Karpas-422 (cell line): ENCODE results near the gene ADAP1. TPM values are rescaled to one million over a fixed set of nuclear protein-coding genes. Genes with fewer than 3 reads are reported as not detected.
"Not testable (repeated sequence)": the region's sequence is repeated elsewhere in the genome, so short reads cannot be mapped to it uniquely, and the experiment has no call there.

Experiments used
- DNase-seq: peaks from one replicate; pipeline ENCODE4 v3.0.0-alpha.2; 2015
- H2AFZ ChIP-seq: fragments of 200-600 bp; sonication (generic); 2 replicates; pipeline ENCODE4 v1.6.1; 2014; ENCODE audit warnings: antibody characterized with exemption, low read length, mixed read lengths
- H3K27ac ChIP-seq: fragments of 200-600 bp; sonication (generic); 2 replicates; pipeline ENCODE4 v1.5.1; 2014; ENCODE audit warnings: mild to moderate bottlenecking, low read length, moderate library complexity
- H3K27me3 ChIP-seq: fragments of 200-600 bp; sonication (generic); 2 replicates; pipeline ENCODE4 v1.6.1; 2014; ENCODE audit warnings: low read length, mixed read lengths
- H3K36me3 ChIP-seq: fragments of 200-600 bp; sonication (generic); 2 replicates; pipeline ENCODE4 v1.6.1; 2014; ENCODE audit warnings: low read length, mixed read lengths; ENCODE audit not compliant: insufficient read depth
- H3K4me1 ChIP-seq: fragments of 200-600 bp; sonication (generic); 2 replicates; pipeline ENCODE4 v1.6.1; 2014; ENCODE audit warnings: mild to moderate bottlenecking, low read length, mixed read lengths
- H3K4me2 ChIP-seq: fragments of 200-600 bp; sonication (generic); 2 replicates; pipeline ENCODE4 v1.6.1; 2014; ENCODE audit warnings: low read length, low read depth, mild to moderate bottlenecking; ENCODE audit not compliant: poor library complexity, severe bottlenecking
- H3K4me3 ChIP-seq: fragments of 200-600 bp; sonication (generic); 2 replicates; pipeline ENCODE4 v1.5.1; 2014; ENCODE audit warnings: mild to moderate bottlenecking, antibody characterized with exemption, low read length, mixed read lengths
- H3K79me2 ChIP-seq: fragments of 200-600 bp; sonication (generic); 2 replicates; pipeline ENCODE4 v1.6.1; 2014; ENCODE audit warnings: mild to moderate bottlenecking, low read length, mixed read lengths
- H3K9ac ChIP-seq: fragments of 200-600 bp; sonication (generic); 2 replicates; pipeline ENCODE4 v1.6.0; 2014; ENCODE audit warnings: low read length
- H3K9me2 ChIP-seq: fragments of 200-600 bp; sonication (generic), shearing (Covaris generic); replicated peaks from 2 replicates; pipeline ENCODE4 v1.6.0; 2014; ENCODE audit warnings: mild to moderate bottlenecking, low read length, moderate library complexity; ENCODE audit not compliant: insufficient read depth
- H3K9me3 ChIP-seq: fragments of 300-700, 200-600 bp; sonication (generic); 2 replicates; pipeline ENCODE4 v1.6.1; 2014; ENCODE audit warnings: low read length, mixed read lengths
- H4K20me1 ChIP-seq: fragments of 200-600 bp; sonication (generic); 2 replicates; pipeline ENCODE4 v1.6.1; 2014; ENCODE audit warnings: mild to moderate bottlenecking, antibody characterized with exemption, low read length, low read depth; ENCODE audit not compliant: insufficient read depth
- total RNA-seq: library from RNA; depleted of rRNA; stranded (reverse); fragments of >200 nt; shearing (Covaris generic); gene quantifications from 2 replicates; pipeline ENCODE4 v1.2.3, GENCODE V29; 2014; ENCODE audit warnings: low replicate concordance

ADAP1 gene
- total RNA-seq, 1 experiment from 2014 or later, result not detected

DNA sequence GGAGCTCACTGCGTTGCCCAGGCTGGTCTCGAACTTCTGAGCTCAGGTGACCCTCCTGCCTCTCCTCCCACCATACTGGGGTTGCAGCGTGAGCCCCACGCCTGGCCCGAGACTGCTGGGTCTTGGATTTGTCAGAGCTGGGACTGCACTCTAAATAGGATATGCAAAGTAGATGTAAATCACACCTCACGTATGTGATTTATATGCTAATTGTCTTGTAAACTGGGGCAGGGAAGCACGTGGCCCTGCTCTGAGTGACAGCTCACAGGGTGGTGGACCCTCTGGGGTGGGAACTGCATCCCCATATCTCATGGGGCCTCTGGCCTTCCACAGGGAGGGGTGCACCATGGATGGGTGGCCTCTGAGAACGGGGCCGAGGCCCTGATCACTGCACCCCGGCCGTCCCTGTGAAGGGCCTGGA, 44.0 kb downstream of the ADAP1 start:
- H3K9ac ChIP-seq, result peak overlapping the region; percentile 47
- H3K4me1 ChIP-seq, result peaks cover 16% of the 10 kb centered on the region
- H3K4me3 ChIP-seq, result peak overlapping the region; percentile 33; the same call in 1 of the 2 replicates
- no peak overlapping the region for H2AFZ ChIP-seq
- no peaks in the 10 kb centered on the region for H3K27me3 ChIP-seq
- H3K36me3 ChIP-seq, result no peaks in the 10 kb centered on the region
- H3K27ac ChIP-seq, result no peak overlapping the region
- no peaks in the 10 kb centered on the region for H3K79me2 ChIP-seq
- peak; percentile 75 for DNase-seq
- 0 out of 2 replicates have a peak, but pooled peaks cover 7% of the 10 kb centered on the region for H4K20me1 ChIP-seq
- H3K9me3 ChIP-seq, result no peaks in the 10 kb centered on the region
- H3K4me2 ChIP-seq, result peak overlapping the region; percentile 67
- H3K9me2 ChIP-seq, result no peaks in the 10 kb centered on the region

DNA sequence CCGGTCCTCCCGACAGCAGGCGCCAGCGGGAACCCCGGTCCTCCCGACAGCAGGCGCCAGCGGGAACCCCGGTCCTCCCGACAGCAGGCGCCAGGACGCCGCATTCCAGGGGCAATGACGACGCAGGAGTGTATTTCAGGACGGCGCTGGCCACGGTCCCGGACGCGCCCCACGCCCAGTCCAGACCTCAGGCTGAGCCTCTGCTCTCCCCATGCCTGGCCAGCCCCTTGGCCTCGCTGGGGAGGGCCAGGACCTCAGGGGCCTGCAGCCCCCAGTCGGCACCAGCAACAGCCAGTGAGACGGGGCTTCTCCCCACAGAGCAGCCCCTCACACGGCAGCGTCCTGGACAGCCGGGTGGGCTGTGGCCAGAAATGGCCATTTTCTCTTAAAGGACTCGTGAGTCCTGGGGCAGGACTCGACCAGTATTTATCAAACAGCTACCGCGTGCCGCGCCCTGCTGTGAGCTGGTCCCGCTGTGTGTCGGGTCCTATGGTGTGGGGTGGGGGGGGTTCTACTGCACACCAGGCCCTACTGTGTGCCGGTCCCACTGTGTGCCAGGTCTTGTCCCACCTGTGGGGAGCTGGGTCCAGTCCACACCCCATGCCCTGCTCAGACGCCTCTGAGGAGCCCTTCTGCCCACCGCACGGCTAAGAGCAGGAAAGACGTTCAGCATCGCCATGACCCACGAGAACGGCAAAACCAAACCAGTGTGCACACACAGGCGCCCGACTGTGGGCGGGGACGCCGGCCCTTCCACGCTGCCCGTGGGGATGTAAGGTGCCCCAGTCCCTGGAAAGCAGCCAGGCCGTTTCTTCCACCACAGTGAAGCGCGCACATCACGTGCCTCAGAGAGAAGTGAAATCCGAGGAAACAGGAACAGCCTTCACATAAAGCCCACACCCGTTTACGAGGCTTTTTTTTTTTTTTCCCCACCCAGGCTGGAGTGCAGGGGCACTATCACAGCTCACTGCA, 44.8 kb downstream of the ADAP1 start:
- no peak overlapping the region for H3K27ac ChIP-seq
- peak; percentile 81 for DNase-seq
- peak overlapping the region; percentile 67 for H3K4me2 ChIP-seq
- H3K9ac ChIP-seq, result peak overlapping the region; percentile 47
- H2AFZ ChIP-seq, result no peak overlapping the region
- no peaks in the 10 kb centered on the region for H3K9me3 ChIP-seq
- no peaks in the 10 kb centered on the region for H3K79me2 ChIP-seq
- H3K4me3 ChIP-seq, result peak overlapping the region; percentile 33; the same call in 1 of the 2 replicates
- 0 out of 2 replicates have a peak, but pooled peaks cover 7% of the 10 kb centered on the region for H4K20me1 ChIP-seq
- H3K27me3 ChIP-seq, result no peaks in the 10 kb centered on the region
- peaks cover 16% of the 10 kb centered on the region for H3K4me1 ChIP-seq
- H3K36me3 ChIP-seq, result no peaks in the 10 kb centered on the region
- no peaks in the 10 kb centered on the region for H3K9me2 ChIP-seq

DNA sequence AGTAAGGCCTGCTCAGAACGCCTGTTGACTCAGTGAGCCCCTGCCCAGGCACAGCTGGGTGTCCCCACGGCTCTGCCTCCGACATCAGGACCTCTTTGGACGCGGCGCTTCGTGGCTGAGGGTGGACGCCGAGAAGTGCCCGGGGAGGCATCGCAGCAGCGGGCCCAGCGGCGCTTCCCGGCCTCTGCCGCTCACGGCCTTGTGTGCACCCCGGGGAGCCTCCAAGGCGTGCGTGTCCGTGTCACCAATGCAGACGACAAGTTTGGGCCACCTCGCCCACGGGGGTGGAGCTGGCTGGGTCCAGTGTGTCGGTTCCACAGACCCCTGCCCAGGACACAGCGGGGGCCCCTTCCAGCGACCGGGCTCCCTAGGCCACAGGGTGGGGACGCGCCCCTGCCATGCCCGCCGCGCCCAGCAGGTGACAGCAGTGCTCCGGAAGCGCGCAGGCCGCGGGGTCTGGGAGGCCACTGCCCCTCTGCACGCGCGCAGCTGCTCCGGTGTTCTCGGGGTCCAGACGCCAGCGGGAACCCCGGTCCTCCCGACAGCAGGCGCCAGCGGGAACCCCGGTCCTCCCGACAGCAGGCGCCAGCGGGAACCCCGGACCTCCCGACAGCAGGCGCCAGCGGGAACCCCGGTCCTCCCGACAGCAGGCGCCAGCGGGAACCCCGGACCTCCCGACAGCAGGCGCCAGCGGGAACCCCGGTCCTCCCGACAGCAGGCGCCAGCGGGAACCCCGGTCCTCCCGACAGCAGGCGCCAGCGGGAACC, 45.7 kb downstream of the ADAP1 start:
- H3K79me2 ChIP-seq, H2AFZ ChIP-seq, H3K9me3 ChIP-seq, H3K9me2 ChIP-seq, H4K20me1 ChIP-seq, H3K9ac ChIP-seq, H3K36me3 ChIP-seq, H3K27me3 ChIP-seq, H3K27ac ChIP-seq, H3K4me3 ChIP-seq: not testable (repeated sequence)
- H3K4me1 ChIP-seq, result peaks cover 16% of the 10 kb centered on the region
- peak overlapping the region; percentile 29 for H3K4me2 ChIP-seq
- DNase-seq, result peak; percentile 84

DNA sequence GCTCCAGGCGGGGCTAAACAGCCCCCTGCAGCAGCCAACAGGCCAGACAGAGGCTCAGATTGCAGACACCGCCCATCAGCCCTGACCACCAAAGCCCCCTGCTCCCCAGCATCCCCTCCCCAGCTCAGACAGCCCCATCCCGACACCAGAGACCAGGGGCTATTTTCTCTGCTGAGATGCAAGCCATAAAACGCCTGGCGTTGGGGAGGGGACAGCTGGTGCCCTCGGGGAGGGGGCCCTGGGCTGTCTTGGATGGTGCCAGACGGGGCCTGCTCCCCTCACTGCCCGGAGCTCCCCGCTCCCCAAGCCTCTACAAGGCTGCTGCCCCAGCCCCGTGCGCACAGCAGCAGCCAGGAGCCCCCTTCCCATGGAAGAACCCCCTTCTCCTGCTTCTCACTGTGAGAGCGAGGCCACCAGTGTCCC, 46.3 kb downstream of the ADAP1 start:
- H4K20me1 ChIP-seq, result 0 out of 2 replicates have a peak, but pooled peaks cover 7% of the 10 kb centered on the region
- H3K4me2 ChIP-seq, result no peak overlapping the region

DNA sequence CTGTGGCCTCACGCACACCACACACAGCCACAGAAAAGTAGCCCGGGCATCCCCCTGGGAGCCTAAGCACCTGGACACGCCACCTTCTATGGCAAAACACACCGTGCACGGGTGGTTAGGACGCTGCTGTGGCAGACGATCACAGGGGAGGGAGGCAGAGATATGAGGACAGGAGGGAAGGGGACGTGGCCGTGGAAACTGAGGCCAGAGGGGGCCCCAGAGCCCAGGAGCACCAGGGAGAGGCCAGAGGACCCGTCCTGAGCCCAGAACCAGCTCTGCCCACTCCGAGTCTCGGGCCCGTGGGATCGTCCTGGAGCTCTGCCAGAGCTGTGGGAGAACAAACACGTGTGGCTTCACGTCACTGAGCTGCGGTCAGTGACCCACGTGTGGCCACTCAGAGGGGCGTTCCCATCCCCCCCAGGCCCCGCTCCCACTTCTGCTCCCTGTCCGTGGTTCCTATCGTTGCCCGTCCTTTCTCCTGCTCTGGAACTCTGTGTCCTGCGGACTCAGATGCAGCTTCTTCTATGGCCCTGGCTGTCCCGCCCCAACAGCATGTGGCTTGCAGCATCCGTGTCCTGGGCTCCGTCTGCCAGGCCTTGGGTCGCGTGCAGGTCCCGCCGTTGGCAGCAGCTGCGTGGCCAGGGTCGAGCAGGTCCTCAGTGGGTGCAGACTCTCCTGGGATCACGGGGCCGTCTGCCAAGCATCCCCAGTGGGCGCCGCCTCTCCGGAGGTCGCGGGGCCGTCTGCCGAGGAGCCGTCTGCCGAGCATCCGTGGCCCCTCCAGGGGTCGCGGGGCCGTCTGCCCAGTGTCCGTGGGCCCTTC, 47.1 kb downstream of the ADAP1 start:
- Histone ChIP-seq H4K20me1 (0 out of 2 replicates have a peak, but pooled peaks cover 7% of the 10 kb centered on the region), H3K27ac (no peak overlapping the region), H2AFZ (no peak overlapping the region), H3K27me3 (no peaks in the 10 kb centered on the region), H3K9ac (no peak overlapping the region), H3K9me3 (no peaks in the 10 kb centered on the region), H3K4me2 (no peak overlapping the region), H3K79me2 (no peaks in the 10 kb centered on the region), H3K4me1 (peaks cover 16% of the 10 kb centered on the region), H3K9me2 (no peaks in the 10 kb centered on the region), H3K4me3 (no peak overlapping the region), H3K36me3 (no peaks in the 10 kb centered on the region)
- DNase-seq, result peak; percentile 74

More for the DNA sequence above, 46.3 kb downstream of the ADAP1 start:
- no peak overlapping the region for H3K4me3 ChIP-seq
- no peaks in the 10 kb centered on the region for H3K9me3 ChIP-seq
- no peak overlapping the region for H2AFZ ChIP-seq
- DNase-seq, result no peak
- no peaks in the 10 kb centered on the region for H3K36me3 ChIP-seq
- H3K27ac ChIP-seq, result no peak overlapping the region
- H3K4me1 ChIP-seq, result peaks cover 16% of the 10 kb centered on the region
- H3K9ac ChIP-seq, result no peak overlapping the region
- H3K27me3 ChIP-seq, result no peaks in the 10 kb centered on the region
- no peaks in the 10 kb centered on the region for H3K9me2 ChIP-seq
- H3K79me2 ChIP-seq, result no peaks in the 10 kb centered on the region

DNA sequence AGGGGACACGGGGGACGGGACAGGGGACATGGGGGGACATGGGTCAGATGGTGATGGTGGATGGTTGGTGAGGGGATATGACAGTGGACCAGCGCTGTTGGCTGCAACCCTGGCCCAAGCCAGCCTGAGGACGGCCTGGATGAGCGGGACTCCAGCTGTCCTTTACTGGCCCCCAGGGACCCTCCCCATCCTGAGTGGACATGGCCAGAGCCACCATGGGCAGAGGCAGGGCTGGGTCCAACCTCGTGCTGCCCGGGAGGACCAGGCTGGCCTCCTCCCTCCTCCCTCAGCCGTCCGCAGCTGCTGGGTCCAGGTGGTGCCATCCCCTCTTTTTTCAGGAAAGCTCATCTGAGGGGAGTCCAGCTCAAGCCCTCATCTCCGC, 47.7 kb downstream of the ADAP1 start:
- Histone ChIP-seq H2AFZ (no peak overlapping the region), H3K4me2 (no peak overlapping the region), H3K9me3 (no peaks in the 10 kb centered on the region), H3K4me3 (no peak overlapping the region), H3K27ac (no peak overlapping the region), H3K9ac (no peak overlapping the region), H3K4me1 (peaks cover 16% of the 10 kb centered on the region), H3K36me3 (no peaks in the 10 kb centered on the region), H4K20me1 (0 out of 2 replicates have a peak, but pooled peaks cover 7% of the 10 kb centered on the region), H3K27me3 (no peaks in the 10 kb centered on the region), H3K79me2 (no peaks in the 10 kb centered on the region), H3K9me2 (no peaks in the 10 kb centered on the region)
- peak; percentile 54 for DNase-seq

DNA sequence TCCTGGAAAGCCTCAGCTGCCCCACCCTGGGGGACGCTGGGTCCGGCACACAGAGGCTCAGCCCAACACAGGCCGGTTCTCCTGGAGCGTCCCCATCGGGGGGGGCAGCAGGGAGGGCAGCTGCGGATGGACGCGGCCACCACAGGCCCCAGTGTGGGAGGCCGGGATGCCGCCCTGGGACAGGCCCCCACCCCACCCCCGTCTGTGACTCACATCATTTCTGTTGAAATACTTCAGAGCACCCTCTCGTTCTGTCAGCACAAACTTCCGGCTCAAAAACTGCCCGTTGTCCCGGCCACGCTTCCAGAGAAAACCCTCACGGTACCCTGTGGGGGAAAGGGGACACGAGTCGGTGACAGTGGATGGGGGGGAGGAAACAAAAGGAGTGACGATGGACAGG, 49.6 kb downstream of the ADAP1 start:
- Histone ChIP-seq H3K36me3 (no peaks in the 10 kb centered on the region), H3K27me3 (no peaks in the 10 kb centered on the region), H3K4me1 (peaks cover 6% of the 10 kb centered on the region), H3K4me2 (no peak overlapping the region), H3K79me2 (no peaks in the 10 kb centered on the region), H4K20me1 (peaks cover 12% of the 10 kb centered on the region; the same call in 1 of the 2 replicates), H3K9ac (no peak overlapping the region), H3K27ac (no peak overlapping the region), H3K9me3 (no peaks in the 10 kb centered on the region), H3K4me3 (no peak overlapping the region), H3K9me2 (no peaks in the 10 kb centered on the region), H2AFZ (no peak overlapping the region)
- no peak for DNase-seq
